GM21423 (cell line): Measurements from ENCODE around the gene SDHA.

ENCODE experiments used
- ATAC-seq: cut with Tn5 transposase; IDR thresholded peaks from one replicate; pipeline ENCODE4 v1.9.1; 2021; ENCODE audit warnings: mild to moderate bottlenecking, moderate library complexity; ENCODE audit not compliant: unreplicated experiment

Gene SDHA

DNA sequence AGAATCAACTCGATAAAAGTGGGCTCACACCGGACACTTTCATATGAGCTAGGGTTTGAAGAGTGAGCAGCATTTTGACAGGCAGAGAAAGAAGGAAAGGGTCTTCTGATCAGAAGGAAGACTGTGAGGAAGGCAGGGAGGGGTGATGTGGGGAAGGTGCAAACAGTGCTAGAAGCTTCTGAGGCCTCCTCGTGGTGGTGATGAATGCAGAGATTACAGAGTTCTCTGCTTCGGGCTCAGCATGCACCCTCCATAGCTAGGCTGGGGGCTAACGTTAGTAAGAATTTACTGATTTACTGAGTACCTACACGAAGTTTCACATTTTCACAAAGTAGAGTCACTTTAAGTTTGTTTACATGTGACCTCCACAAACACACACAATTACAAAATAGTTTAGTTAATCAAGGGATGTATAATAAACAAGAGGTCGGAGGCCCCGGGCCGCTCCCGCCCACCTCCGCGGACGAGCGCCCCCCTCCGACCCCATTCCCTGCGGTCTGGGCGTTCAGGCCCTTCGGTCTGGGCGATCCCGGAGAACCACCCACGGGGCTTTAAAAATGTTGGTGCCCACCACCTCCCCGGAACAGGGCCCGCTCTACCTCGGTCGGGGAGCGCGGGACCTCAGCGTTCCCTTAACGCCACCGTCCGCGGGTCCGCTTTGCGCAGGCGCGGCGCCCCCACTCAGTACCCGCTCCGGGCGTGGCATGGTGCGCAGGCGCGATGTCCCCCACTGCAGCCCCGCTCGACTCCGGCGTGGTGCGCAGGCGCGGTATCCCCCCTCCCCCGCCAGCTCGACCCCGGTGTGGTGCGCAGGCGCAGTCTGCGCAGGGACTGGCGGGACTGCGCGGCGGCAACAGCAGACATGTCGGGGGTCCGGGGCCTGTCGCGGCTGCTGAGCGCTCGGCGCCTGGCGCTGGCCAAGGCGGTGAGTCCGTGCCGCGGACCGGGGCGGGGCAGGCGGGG lies at the start of gene SDHA, which contains the start of gene CCDC127:
TSS of gene SDHA (plus strand) at position 827 of the 963 bp plus-strand sequence. CDS start at position 863, 36 bp downstream.
TSS of gene CCDC127 (minus strand) at position 660 of the 963 bp plus-strand sequence. CDS start 1,304 bp downstream, outside the sequence.
- ATAC-seq: peak; percentile 69

DNA sequence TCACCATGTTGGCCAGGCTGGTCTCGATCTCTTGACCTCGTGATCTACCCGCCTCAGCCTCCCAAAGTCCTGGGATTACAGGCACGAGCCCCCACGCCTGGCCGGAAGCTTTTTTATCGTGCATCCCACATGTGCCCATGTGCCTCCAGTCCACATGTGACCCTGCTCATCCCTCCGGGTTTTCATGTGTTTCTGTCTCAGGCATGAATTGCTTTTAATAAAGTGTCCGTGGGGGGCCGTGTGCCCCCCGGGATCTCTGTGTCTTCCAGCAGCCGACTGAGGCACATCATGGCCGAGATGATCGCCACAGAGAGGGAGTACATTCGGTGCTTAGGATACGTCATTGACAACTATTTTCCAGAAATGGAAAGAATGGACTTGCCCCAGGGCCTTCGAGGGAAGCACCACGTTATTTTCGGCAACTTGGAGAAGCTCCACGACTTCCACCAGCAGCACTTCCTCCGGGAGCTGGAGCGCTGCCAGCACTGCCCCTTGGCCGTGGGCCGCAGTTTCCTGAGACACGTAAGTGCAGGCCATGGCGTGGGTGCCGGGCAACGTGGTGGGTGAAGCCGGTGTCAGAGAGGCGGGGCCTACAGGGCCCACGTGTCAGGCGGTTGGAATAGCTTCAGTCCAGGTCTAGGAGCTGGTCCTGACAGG lies 48.9 kb upstream of the SDHA start:
- no peak for ATAC-seq

DNA sequence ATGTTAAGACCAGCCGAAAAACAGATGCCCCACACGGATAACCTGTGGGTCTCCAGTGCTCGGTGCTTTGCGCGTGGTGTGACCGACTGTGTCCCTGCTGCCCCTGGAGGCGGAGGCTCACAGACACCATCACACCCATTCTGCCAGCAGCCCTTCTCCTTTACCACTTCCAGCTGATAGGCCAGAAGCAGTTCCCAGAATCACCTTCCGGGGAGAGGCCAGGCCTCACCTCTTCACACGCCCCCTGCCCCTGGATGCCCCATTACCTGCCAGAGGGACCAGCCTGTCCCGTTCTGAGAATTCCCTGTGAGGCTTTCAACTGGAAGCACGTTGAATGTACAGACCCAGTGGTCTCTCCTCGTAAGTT lies 48.4 kb upstream of the SDHA start:
- no peak for ATAC-seq

DNA sequence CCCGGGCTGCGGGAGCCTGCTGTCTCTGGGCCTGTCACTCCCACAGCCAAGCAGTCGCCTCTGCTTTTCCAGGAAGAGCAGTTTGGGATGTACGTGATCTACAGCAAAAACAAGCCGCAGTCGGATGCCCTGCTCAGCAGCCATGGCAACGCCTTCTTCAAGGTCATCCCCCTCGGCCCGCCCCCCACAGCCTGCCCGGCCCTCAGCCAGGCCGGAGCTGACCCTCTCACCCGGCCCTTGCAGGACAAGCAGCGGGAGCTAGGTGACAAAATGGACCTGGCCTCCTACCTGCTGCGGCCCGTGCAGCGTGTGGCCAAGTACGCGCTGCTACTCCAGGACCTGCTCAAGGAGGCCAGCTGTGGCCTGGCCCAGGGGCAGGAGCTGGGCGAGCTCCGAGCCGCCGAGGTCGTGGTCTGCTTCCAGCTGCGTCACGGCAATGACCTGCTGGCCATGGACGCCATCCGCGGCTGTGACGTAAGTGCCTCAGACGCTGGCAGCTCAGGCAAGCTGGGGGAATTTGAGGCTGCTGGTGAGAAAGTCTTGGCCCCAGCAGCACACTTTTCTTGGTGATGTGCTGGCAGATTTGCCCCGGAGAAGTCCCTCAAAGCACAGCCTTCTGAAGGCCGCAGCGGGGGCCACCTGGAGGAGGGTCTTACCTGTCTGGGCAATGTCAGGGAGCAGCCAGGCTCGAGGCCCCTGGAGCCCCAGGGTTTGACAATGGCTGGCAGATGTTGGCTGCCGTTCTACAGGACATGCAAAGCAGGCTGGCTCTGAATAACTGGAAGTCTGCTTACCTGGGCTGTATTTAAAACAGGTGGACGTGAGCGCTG lies 46.9 kb upstream of the SDHA start:
- no peak for ATAC-seq

DNA sequence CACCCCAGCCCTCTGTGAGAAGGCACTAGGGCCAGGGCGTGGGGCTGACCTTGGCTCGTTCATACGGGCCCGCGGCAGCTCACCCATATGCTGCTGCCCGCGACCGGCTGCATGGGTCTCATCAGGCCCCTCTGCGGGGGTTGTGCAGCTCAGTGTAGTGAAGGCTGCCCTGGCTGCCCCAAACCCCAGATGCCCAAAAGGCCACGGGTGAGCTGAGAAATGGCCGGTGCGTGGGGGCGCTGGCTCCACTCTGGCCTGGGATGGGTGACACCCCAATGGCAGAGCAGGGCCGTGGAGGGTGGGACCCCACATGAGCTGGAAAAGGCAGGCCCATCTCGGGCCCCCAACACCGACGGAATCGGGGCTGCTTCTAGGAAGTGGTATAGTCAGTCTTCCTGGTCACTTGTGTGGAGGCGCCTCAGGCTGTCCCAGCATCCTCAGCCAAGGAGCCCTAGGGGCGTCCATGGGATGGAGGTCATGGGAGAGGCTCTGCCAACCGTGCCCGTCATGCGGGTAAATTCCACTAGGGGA lies 46.3 kb upstream of the SDHA start:
- no peak for ATAC-seq

DNA sequence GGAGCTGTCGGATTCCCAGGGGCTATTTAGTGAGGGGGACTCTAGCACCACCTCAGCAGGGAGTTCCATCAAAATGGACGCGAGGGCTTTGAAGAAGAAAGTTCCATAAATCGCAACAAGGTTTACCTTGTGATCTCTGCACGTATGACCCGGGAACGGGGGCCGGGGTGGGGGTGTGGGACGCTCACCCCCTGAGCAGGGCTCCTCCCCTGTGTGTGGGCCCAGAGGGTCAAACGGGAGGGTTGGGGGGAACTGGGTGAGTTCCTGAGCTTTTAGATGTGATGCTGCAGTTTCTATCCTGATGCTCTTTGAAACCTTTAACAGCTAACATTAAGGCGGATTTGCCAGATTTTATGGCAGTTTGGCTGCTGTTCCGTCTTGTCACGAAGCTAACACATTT lies 45.7 kb upstream of the SDHA start:
- ATAC-seq: no peak

DNA sequence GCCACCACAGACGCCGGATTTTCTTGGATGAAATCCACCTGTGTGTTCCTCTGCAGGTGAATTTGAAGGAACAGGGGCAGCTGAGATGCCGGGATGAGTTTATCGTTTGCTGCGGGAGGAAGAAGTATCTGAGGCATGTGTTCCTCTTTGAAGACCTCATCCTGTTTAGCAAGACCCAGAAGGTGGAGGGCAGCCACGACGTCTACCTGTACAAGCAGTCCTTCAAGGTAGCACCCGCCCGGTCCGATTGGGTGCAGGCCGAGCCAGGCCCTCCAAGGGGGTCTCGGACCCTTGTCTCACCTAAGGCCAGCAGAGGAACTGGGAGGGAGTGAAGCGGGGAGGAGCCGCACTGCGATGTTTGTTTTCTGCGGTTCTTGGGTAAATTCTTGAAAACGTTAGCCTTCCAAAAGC lies 45.3 kb upstream of the SDHA start:
- no peak for ATAC-seq

DNA sequence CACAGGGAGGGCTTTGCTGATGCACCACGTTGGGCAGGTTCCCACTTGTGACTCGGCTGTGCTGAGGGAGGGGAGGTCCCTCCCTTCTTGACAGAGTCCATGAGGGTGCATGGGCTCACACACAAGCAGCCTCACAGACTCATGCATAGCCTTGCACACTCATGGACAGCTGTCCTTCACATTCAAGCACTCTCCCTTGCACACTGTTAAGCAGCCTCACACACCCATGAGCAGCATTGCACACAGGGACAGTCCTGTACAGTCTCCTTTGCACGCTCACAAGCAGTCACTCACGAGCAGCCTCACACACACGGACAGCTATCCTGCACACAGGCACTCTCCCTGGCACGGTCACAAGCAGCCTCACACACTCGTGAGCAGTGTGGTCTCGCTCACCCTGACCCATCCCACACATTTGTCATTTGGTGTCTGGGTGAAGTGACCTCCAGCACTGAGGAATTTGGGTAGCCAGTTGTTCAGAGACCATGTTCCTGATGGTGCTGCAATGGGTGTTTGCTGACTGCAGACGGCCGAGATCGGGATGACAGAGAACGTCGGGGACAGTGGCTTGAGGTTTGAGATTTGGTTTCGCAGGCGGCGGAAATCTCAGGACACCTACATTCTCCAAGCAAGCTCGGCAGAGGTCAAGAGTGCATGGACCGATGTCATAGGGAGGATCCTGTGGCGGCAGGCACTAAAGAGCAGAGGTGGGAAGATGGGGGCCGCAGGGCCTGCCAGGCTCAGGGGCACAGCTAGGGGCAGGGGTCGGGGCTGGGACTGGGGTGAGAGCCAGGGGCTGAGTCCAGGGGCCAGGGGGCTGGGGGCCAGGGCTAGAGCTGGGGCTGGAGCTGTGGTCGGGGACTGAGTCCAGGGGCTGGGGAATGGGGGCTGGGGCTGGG lies 44.5 kb upstream of the SDHA start:
- ATAC-seq: no peak

DNA sequence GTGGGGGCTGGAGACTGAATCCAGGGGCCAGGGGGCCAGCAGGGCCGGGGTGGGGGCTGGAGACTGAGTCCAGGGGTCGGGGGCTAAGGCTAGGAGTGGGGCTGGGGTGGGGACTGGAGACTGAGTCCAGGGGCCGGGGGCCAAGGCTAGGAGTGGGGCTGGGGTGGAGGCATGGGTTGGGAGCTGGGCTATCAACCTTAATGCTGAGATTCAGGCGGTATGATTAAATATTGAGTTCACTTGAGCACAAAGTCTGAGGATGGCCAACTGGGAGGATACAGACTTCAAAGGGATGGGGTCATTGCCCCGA lies 43.9 kb upstream of the SDHA start:
- ATAC-seq: no peak

DNA sequence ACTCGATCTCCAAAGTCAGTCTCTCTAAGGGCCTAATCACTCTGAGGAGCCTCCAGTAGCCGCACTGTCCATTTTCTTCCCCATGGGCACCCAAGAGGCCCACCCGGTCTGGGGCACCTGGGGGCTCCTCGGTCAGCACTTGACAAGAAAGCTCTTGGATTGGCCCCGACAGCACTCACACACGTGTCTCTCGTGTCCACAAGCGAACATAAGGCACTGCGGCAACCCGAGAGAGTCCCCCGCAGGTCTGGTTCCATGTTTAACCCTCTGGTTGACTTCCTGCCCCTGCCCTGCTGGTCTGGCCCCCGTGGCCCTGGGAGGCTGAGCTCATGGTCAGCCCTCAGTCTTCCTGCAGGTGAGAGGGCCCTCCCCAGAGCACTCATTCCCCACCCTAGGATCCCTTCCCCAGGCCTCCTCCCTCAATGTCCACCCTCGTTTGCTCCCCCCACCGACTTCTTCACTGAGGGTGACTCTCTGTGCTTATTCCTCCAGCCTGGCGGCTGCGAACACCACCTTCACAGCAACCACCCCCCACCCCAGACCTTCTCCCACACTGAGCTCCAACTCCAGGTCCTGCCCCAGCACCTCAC lies 43.1 kb upstream of the SDHA start:
- ATAC-seq: no peak

DNA sequence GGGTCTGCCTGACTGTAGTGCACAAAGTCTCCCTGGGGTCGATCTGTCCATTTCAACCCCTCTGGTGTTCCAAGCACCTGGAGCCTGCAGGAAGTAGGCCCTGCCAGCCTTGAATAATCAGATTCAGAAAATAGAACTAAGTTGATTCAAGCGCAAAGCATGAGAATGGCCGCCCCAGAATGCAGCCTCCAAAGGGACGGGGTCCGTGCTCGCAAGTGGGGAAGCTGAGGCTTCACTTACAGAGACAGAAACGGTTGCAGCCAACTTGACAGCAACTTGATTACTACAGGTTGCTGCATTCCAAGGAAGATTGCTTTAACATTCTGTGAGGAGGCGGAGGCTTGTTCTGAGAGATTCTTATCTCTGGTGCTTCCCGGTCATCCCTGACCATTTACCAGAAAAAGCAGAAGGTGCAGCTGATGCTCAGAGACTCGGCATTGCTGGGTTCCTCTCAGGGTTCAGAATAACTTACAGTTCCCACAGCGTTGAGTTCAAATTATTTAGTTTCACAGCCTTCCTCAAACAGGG lies 41.8 kb upstream of the SDHA start:
- ATAC-seq: no peak

DNA sequence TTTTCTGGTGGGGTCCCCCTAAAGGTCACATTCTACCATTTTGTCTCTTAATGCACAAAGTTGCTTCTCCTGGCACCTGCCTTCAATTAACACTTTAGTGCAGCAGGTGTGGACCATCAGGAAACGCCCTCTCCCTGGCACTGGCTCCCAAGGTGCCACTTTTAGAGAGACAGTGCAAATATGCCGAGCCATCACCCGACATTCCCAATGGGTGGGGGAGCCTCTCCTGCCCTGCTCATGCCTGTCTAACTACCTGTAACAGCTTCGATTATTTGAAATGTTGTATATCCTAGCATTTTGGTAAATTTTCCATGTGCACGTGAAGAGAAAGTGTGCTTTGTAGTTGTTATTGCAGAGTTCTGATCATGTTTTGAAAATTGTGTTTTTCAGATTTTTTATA lies 40.0 kb upstream of the SDHA start:
- no peak for ATAC-seq

DNA sequence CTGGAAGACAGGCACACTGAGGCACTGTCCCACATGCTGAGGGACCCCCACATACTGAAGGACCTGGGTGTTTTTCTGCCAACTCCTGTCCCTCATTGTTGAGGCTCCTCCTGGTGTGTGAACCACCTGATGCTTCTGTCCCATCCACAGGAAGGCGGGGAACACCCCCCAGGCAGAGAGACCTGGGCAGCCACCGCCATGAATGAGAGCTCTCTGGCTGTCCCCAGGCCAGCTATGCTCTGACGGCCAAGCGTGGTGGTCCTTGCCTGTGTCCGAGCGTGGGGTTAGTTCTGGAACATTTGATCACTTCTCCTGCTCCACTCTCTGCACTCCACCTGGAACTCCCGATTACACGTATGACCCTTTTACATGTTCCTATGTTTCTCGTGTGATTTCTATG lies 38.7 kb upstream of the SDHA start:
- no peak for ATAC-seq

DNA sequence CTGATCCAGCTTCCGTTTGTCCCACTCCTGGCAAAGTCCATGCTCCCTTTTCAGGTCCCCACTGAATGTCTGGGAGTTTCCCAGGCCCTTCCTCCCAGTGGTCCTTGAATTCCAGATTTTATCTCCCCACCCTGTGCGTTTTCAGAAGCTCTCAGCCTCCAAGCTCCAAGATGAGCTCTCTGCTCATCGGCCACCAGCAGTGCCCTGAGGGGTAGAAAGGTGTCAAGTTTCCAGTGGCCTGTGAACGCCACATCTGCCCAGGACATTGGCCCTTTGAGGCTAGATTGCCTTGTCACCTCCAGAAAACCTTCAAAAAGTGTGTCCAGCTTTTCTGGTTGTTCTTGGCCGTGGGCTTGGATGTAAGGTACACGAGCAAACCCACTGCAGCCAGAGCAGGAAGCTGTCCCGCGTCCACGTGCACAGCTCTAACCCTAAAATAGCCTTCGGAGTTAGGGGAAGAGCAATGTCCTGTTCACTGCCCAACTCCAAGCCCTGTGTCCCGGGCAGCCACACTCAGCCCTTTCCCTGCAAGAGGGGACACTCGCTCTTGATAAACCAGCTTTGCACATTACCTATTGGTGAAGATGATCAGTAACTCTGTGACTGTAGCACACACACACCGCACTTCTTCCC lies 37.7 kb upstream of the SDHA start:
- no peak for ATAC-seq

DNA sequence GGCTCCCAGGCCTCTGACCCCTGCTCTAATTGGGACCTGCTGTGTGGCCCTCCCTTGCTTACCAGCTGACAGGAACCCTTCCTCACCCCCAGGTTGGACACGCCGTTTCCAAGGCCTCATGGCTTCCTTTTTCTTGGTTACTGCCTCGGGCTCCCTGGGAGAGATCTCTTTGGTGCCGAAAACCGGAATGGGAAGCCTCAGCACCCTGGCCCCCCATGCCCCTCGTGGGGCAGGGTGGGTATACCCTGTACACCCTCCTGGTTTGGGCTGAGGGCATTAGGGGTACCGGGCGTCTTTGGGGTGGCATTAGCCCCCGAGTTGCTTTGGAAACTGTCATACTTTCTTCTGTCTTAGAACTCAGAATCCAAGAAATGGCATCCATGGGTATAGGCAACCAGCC lies 37.0 kb upstream of the SDHA start:
- ATAC-seq: no peak

DNA sequence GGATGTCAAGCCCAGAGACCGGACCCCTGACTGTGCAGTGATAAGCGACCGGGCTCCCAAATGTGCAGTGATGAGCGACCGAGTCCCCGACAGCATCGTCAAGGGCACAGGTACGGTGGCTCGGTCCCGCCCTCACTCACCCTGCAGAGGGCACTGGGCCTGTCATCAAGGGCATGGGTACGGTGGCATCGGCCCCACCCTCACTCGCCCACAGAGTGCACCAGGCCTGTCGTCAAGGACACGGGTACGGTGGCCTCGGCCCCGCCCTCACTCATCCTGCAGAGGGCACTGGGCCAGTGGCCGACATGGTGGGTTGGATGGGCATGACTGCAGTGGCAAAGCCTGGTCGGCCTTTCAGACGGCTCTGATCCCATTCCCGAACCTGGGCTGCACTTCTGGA lies 36.6 kb upstream of the SDHA start:
- no peak for ATAC-seq

DNA sequence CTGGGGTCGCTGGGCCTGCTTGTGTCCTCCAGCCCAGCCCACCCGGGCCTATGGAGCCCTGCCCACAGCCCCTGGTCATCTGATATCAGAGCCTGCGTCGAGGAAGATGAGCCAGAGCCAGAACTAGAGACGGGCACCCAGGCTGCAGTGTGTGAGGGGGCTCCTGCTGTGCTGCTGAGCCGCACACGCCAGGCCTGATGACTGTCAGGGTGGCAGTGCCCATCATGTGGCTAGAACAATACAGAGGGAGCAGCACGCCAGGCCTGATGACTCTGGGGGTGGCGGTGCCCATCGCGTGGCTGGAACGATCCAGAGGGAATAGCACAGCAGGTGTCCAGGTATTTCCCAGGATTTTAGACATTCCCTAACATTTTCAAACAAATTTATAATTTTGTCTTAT lies 36.0 kb upstream of the SDHA start:
- ATAC-seq: no peak

DNA sequence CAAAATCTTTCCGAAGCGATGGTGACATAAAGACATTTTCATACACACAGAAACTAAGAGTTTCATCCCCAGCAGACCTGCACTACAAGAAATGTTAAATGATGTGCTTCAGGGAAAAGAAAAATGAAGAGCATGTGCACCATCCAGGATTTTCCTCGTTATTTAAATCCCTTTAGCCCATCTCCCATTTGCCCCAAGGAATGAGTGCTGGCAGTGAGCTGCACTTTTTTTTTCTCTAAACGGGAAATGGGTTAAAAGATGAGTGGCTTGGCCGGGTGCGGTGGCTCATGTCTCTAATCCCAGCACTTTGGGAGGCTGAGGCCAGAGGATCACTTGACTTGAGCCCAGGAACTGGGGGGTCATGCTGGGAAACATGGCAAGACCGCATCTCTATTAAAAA lies 33.6 kb upstream of the SDHA start:
- ATAC-seq: no peak
